Daoy (cell line): Measurements from ENCODE around the gene CDH12. TPM values are rescaled to one million over a fixed set of nuclear protein-coding genes. Genes with fewer than 3 reads are reported as not detected.

Experiments
- DNase-seq: peaks from one replicate; pipeline ENCODE4 v3.0.0-alpha.2; 2015; ENCODE audit warnings: low read depth
- total RNA-seq: library from RNA; depleted of rRNA; stranded (reverse); fragments of >200 nt; shearing (Covaris generic); gene quantifications from 2 replicates; pipeline ENCODE4 v1.2.3, GENCODE V29; 2014

The CDH12 gene
- total RNA-seq, 1 experiment from 2014 or later: 0.06 TPM

- DNase-seq: no peak
These were observed 88.4 kb downstream of the CDH12 start for GRCh38 chr5:22764736-22765135.

DNA sequence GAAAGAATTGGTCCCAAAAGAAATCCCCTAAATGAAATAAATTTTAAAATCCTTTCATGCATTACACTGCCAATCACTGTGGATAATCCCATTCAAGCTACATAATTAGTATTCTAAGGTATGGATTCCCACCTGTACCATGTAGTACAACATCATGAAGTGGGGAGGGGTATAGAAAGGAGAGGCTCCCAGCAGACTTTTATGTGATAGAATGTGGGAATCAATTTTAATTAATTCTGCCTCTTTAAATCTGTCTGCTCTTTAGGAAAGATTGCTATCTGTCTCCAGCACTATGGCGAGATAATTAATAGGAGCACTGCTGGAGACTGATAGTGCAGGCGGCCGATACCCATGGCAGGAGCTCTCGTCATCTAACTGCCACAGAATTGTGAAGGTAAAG, 95.4 kb downstream of the CDH12 start:
- no peak for DNase-seq

DNA sequence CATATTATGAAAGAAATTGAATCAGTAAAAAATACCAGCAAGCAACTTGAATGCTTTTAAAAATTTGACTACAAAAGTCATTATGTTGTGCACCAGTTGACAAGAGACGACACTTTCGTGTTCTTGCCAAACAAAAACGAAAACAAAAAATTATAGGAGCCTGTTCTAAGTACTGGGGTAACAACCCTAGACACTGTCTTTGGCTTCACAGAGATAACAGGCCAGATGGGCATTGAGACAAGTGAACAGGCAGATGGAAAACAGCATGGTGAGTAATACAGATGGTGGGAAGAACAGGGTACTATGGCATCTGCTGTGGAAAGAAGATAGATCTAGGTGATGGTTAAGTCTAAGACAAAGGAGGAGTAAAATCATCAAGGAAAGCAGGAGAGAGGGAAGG, 99.0 kb downstream of the CDH12 start:
- DNase-seq: no peak

DNA sequence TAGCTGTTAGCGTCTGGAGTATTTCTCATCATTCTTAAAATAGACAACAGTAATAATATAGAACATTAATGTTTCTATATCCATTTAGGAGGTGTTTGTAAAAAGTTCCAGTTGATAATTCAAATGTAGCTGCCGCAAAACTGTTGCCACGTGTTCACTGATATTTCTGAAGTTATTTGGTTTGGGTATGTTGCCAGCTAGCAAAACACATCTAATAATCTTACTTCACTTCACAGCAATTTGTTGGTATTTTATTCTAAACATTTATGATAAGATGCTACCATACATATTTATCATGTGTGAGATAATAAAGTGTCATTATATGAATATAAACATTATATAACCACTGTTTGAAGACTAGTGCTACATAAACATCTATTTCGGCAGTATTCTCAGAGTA, 101.6 kb downstream of the CDH12 start:
- DNase-seq: no peak

GRCh38 chr5:22736443-22737003, 116.6 kb downstream of the CDH12 start:
- no peak for DNase-seq

DNA sequence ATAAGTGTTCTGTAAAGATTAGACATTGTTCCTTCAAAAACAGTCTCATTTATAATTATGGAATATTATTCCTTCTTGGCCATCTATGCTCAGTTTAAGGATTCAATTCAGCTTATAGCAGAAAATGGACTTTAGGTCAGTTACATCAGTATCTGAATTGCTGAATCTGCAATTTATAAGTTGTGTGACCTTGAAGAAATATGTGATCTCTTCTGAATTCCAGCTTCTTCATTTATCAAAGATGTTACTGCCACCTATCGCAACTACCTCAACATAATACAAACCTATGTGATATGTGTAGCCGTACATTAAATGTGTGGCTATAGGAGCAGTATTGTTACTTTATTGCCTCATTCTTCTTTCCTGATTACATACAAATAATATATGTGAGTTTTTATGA, 118.2 kb downstream of the CDH12 start:
- DNase-seq: no peak

DNA sequence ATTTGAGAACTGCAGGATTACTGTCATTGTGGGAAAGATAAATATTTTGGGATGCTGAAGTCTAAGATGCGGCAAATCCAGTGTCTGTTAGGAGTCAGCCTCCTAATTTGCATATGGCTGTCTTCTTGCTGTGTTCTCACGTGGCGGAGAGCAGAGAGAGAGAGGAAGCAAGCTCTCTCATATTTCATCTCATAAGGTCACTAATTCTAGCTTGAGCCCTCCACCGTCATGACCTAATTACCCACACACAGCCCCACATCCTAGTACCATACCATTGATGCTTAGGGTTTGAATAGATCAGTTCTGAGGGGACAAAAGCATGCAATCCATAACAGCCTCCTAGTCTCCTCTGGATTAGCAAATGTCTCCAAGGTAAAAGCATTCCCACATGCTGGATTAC, 124.5 kb downstream of the CDH12 start:
- DNase-seq: no peak

DNA sequence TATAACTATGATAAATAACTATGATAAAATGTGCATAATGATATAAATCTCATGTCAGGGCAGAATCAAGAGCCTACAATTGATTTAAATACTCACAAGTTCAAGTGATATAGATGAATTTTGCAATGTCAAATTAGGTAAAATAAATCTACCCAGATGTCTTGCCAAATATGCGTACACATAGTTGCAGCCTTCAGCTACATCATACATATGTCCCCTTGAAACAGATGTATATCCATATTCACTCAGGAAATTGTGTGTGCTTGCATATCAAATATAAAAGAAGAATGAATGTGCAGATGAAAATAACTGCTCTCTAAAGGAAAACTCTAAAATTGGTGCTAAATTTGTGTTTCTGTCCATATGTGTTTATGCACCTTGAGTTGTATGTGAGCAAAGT, 130.7 kb downstream of the CDH12 start:
- no peak for DNase-seq

- DNase-seq: no peak
These were observed 131.1 kb downstream of the CDH12 start for GRCh38 chr5:22722056-22722455.

GRCh38 chr5:22719842-22720241, 133.3 kb downstream of the CDH12 start:
- no peak for DNase-seq

DNA sequence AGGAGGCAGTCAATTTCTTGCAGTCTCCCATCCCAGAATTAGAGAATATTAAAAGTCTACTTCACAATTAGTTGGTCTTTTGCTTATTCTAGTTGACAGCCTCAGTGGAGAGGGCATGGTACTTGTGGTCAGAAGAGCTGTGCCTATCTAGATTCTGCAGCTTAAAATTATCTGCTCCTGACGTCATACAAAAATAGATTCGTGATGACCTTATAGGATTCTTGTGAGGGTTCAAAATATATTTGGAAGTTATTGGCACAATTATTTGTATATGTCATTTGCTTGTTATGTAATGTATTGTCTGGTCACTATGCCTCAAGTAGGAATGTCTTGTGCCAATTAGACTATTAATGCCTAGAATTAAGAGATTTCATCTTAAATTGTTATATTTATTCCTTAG, 142.5 kb downstream of the CDH12 start:
- no peak for DNase-seq

DNA sequence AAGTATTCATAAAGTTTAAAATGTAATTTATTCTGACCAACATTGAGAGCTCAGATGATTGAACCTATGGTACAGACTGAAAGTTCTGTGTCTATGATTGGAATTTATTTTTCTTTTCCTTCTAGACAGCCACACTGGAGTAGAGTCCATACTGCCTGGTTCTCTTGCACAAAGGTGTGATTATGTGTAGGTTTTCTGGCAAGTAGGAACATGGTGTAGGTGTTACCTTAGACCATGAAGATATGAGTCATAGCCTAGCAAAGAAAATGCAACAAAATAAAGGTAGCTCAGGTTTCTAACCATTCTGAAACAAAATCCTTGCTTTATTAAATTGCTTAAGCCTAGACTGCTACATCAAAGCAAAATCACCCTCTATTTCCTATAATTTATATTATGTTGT, 143.4 kb downstream of the CDH12 start:
- no peak for DNase-seq

- no peak for DNase-seq
These were observed 144.3 kb downstream of the CDH12 start for GRCh38 chr5:22708770-22709328.

- DNase-seq: no peak
These were observed 146.2 kb downstream of the CDH12 start for GRCh38 chr5:22706901-22707300.

DNA sequence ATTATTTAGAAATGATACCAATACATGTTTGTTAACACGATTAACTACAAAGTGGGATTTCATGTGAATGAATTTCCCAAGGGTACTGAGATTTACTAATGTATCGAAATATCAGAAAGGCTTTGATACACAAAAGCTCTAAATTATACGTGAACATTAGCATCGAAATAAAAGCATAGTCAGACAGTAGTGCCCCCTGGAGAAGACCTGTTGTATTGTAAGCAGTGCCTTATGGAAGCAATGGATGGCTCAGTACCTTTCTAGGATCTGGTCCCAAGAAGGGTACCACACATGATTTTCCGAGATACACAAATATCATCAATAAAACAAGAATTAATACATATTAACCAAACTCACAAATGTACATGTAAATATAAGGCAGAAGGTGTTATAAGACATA, 153.8 kb downstream of the CDH12 start:
- DNase-seq: no peak

GRCh38 chr5:22693121-22693520, 160.0 kb downstream of the CDH12 start:
- no peak for DNase-seq

GRCh38 chr5:22683050-22683449, 170.1 kb downstream of the CDH12 start:
- no peak for DNase-seq

DNA sequence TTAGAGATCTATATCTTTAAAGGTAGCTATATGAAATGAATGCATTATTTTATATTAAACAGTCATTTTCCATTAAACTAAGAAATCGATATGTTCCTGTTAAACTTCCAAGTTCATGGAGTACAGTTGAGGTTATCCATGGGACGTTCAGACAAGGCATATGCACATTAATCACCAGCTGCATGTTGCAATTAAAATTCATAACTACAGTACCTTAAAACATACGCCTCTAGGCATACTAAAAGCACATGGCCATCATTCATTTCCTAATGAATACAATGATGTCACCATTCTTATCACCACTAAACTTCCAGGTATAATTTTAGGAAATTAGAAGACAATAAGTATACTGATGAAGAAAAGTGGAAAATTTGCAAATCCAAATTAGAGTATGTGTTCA, 174.3 kb downstream of the CDH12 start:
- DNase-seq: no peak

DNA sequence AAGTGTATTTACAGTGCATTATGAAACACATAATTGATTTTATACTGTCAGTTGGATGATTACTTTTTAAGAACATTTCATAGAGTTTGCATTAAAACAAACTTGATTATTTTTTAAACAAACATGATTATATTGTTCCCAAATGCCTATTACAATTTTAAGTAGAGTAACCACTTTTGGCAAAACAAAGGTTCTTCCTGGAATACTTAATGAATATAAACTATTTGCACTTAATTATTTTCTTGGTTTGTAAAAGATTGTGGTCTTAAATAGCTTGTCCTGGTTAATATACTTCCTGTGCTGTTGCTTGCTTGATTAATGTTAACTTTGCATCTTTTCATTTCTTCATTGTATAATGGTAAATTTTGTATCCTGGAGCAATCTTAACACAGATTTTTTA, 180.0 kb downstream of the CDH12 start:
- DNase-seq: no peak

DNA sequence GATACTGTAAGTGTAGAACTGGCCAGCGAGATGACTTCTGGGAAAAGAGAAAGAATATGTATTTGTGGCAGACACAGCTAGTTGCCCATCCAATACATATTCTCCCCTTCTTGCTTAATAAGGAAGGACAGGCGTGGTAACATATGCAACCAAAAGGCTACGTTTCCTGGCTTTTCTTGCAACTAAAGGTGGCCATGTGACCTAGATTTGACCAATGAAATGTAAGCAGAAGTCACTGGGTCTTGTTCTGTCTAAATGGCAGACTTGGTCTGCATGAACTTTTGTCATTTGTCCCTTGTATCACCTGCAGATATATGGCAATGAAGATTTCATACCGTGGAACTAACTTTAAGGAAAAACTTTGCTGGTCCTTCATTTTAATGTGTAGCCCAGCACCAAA, 183.8 kb downstream of the CDH12 start:
- no peak for DNase-seq

DNA sequence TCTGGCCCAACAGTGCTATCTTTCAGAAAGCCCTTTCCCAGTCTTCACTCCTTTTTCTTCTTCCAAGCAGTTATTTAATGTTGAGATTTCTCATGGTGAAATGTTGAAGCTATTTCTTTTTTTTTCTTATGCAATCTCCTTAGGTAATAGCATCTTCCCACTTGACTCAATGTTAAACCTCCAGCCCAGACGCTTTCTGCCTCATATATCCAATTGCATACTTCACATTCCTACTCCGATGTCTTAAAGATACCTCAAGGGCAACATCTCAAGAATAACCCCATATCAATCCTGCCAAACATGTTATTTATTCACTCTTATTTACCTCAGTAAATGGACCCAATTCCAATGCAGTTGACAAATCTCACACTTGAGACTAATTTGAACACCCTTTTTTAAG, 187.3 kb downstream of the CDH12 start:
- no peak for DNase-seq

DNA sequence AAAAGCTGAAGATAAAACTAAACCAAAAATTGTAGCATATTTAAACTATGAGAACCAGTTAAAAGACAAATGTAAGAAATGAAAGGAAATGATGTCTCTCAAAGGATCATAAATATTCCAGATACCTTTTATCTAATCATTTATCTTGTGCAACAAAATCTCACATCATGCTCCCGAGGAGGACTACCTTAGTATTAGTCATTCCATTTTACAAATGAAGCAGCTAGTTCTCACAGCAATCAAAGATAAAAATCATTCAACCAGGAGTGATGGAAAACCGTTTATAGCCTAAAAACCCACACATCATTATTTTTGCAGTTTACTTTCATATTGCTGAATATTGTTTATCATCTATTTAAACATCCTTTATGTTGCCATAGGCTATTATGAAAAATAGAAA, 190.0 kb downstream of the CDH12 start:
- no peak for DNase-seq

DNA sequence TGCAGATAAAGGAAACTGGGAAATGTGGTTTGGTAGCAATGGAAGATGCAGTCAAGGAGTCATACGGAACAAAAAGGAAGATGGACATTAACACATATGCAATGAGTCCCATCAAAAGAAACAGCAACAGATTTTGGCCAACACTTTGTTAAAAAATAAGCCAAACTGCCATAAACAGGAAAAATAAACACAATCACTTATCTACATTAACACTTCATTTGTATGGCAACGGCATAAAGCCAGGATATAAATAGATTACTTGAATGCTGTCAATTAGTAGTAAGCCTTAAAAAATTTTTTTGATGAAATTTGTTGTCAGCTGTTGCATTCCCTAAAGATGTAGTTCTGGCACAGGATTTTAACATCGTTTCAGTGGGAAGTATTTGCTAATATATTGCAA, 190.8 kb downstream of the CDH12 start:
- no peak for DNase-seq

GRCh38 chr5:22651355-22651754, 201.8 kb downstream of the CDH12 start:
- no peak for DNase-seq
